ENCODE measurements around the gene CLSTN2. TPM values are rescaled to one million over a fixed set of nuclear protein-coding genes. Genes with fewer than 3 reads are reported as not detected.

CLSTN2 gene
- total RNA-seq, 1 donor from 2014 or later, result 80.9 TPM

GRCh38 chr3:140395134-140396075, 460.4 kb downstream of the CLSTN2 start:
- Histone ChIP-seq H3K4me1 (ENCODE audit: insufficient read depth, low read length) (no peaks in the 10 kb centered on the region), H3K9ac (ENCODE audit: low read length) (no peak overlapping the region), H4K20me1 (ENCODE audit: insufficient read depth, low read length) (no peaks in the 10 kb centered on the region), H3K27ac (ENCODE audit: low read depth, low read length) (no peak overlapping the region), H3K27me3 (ENCODE audit: insufficient read depth, low read length) (no peaks in the 10 kb centered on the region), H2AFZ (ENCODE audit: low read depth, low read length) (no peak overlapping the region), H3K79me2 (ENCODE audit: insufficient read depth, low read length) (no peaks in the 10 kb centered on the region), H3K4me3 (ENCODE audit: insufficient read depth, low read depth, low read length) (no peak overlapping the region), H3K36me3 (ENCODE audit: insufficient read depth, low read length) (no peaks in the 10 kb centered on the region), H3K4me2 (ENCODE audit: low read length) (no peak overlapping the region), H3K9me3 (ENCODE audit: insufficient read depth, low read depth, low read length) (no peaks in the 10 kb centered on the region)
- TF ChIP-seq CTCF (IDR thresholded peaks at IDR 0.05; ENCODE audit: insufficient read depth, low read depth, low read length), result no peak
- TF ChIP-seq EZH2 (IDR thresholded peaks at IDR 0.05; ENCODE audit: insufficient read depth, low read length), result no peak
- H3K4me1 Mint-ChIP-seq (ENCODE audit: low read depth, unreplicated experiment), result peaks cover 18% of the 10 kb centered on the region
- H3K27me3 Mint-ChIP-seq (ENCODE audit: low read depth, unreplicated experiment), result no peaks in the 10 kb centered on the region
- no peaks in the 10 kb centered on the region for H3K9me3 Mint-ChIP-seq (ENCODE audit: unreplicated experiment)
- FAIRE-seq (no peak), DNase-seq (ENCODE audit: low read depth) (no peak)
- H3K27ac Mint-ChIP-seq (ENCODE audit: unreplicated experiment), result no peak overlapping the region
- no peaks in the 10 kb centered on the region for H3K36me3 Mint-ChIP-seq (ENCODE audit: low read depth, unreplicated experiment)
- no peak overlapping the region for H3K4me3 Mint-ChIP-seq (ENCODE audit: unreplicated experiment)

DNA sequence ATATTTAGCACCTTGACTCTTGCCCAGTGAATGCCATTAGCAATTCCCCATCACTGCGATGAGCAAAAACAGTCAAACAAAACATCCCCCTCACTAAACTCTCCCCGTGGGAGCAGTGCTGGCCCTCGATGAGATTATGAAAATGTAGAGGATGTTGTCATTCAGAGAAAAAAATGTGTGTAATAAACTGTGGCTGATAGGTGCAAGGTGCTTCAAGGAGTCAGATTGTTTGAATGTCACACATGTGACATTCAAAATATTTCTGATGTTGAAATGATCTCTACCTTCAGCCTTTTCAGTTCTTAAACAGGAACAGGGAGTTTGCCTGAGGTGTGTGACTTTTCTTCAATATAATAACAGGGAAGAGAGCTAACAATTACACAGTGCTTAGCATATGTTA, 461.1 kb downstream of the CLSTN2 start:
- no peak for TF ChIP-seq EZH2 (IDR thresholded peaks at IDR 0.05; ENCODE audit: insufficient read depth, low read length)
- no peak for TF ChIP-seq CTCF (IDR thresholded peaks at IDR 0.05; ENCODE audit: insufficient read depth, low read depth, low read length)
- Histone ChIP-seq H3K27me3 (ENCODE audit: insufficient read depth, low read length) (no peaks in the 10 kb centered on the region), H3K79me2 (ENCODE audit: insufficient read depth, low read length) (no peaks in the 10 kb centered on the region), H2AFZ (ENCODE audit: low read depth, low read length) (no peak overlapping the region), H3K4me1 (ENCODE audit: insufficient read depth, low read length) (no peaks in the 10 kb centered on the region), H3K9me3 (ENCODE audit: insufficient read depth, low read depth, low read length) (no peaks in the 10 kb centered on the region), H3K27ac (ENCODE audit: low read depth, low read length) (no peak overlapping the region), H4K20me1 (ENCODE audit: insufficient read depth, low read length) (no peaks in the 10 kb centered on the region), H3K4me3 (ENCODE audit: insufficient read depth, low read depth, low read length) (no peak overlapping the region), H3K36me3 (ENCODE audit: insufficient read depth, low read length) (no peaks in the 10 kb centered on the region), H3K9ac (ENCODE audit: low read length) (no peak overlapping the region), H3K4me2 (ENCODE audit: low read length) (no peak overlapping the region)
- H3K27ac Mint-ChIP-seq (ENCODE audit: unreplicated experiment), result no peak overlapping the region
- FAIRE-seq, result no peak
- no peaks in the 10 kb centered on the region for H3K27me3 Mint-ChIP-seq (ENCODE audit: low read depth, unreplicated experiment)
- DNase-seq (ENCODE audit: low read depth), result no peak
- H3K4me1 Mint-ChIP-seq (ENCODE audit: low read depth, unreplicated experiment), result peaks cover 16% of the 10 kb centered on the region
- no peaks in the 10 kb centered on the region for H3K9me3 Mint-ChIP-seq (ENCODE audit: unreplicated experiment)
- no peak overlapping the region for H3K4me3 Mint-ChIP-seq (ENCODE audit: unreplicated experiment)
- H3K36me3 Mint-ChIP-seq (ENCODE audit: low read depth, unreplicated experiment), result no peaks in the 10 kb centered on the region

DNA sequence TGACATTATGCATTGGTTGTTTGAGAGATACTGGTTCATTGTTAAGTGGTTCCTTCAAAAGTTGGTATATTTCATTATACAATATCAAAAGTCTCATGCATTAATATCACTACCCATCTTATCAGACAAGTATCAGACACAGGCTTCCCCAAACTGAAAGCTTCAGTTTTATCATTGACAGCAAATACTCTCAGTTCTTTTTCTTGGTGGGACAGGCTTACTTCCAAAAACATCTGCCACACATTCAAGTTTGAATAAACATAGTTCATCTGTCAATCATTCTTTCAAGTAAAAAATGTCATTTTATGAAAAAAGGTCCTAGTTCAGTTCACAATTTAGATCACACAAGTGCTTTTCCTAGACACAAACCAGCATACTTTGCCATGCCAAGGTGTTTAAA, 462.9 kb downstream of the CLSTN2 start:
- no peak overlapping the region for H3K9ac ChIP-seq (ENCODE audit: low read length)
- no peaks in the 10 kb centered on the region for H4K20me1 ChIP-seq (ENCODE audit: insufficient read depth, low read length)
- Mint-ChIP-seq H3K4me1 (ENCODE audit: low read depth, unreplicated experiment) (peaks cover 14% of the 10 kb centered on the region), H3K27me3 (ENCODE audit: low read depth, unreplicated experiment) (no peaks in the 10 kb centered on the region), H3K36me3 (ENCODE audit: low read depth, unreplicated experiment) (no peaks in the 10 kb centered on the region), H3K4me3 (ENCODE audit: unreplicated experiment) (no peak overlapping the region), H3K9me3 (ENCODE audit: unreplicated experiment) (no peaks in the 10 kb centered on the region), H3K27ac (ENCODE audit: unreplicated experiment) (no peak overlapping the region)
- no peak for DNase-seq (ENCODE audit: low read depth)
- H3K27me3 ChIP-seq (ENCODE audit: insufficient read depth, low read length), result no peaks in the 10 kb centered on the region
- no peak for FAIRE-seq
- no peaks in the 10 kb centered on the region for H3K4me1 ChIP-seq (ENCODE audit: insufficient read depth, low read length)
- TF ChIP-seq EZH2 (IDR thresholded peaks at IDR 0.05; ENCODE audit: insufficient read depth, low read length) (no peak), CTCF (IDR thresholded peaks at IDR 0.05; ENCODE audit: insufficient read depth, low read depth, low read length) (no peak)
- no peak overlapping the region for H3K4me2 ChIP-seq (ENCODE audit: low read length)
- no peak overlapping the region for H3K4me3 ChIP-seq (ENCODE audit: insufficient read depth, low read depth, low read length)
- H3K79me2 ChIP-seq (ENCODE audit: insufficient read depth, low read length), result no peaks in the 10 kb centered on the region
- no peak overlapping the region for H2AFZ ChIP-seq (ENCODE audit: low read depth, low read length)
- no peak overlapping the region for H3K27ac ChIP-seq (ENCODE audit: low read depth, low read length)
- no peaks in the 10 kb centered on the region for H3K36me3 ChIP-seq (ENCODE audit: insufficient read depth, low read length)
- H3K9me3 ChIP-seq (ENCODE audit: insufficient read depth, low read depth, low read length), result no peaks in the 10 kb centered on the region
